NCI-H1092 (cell line): ENCODE measurements around the gene IGFBP6.
"Not testable (repeated sequence)": the region's sequence is repeated elsewhere in the genome, so short reads cannot be mapped to it uniquely, and the experiment has no call there.

ENCODE experiments used
- DNase-seq: peaks from one replicate; lab custom pipeline; 2025; lab: John Stamatoyannopoulos, UW

Gene IGFBP6

GRCh38 chr12:53096759-53097158 lies 708 bp upstream of the IGFBP6 start:
- no peak for DNase-seq

- DNase-seq, result no peak
Observed at GRCh38 chr12:53097207-53097563, 282 bp upstream of the IGFBP6 start.

GRCh38 chr12:53098354-53098981 lies 1.0 kb downstream of the IGFBP6 start:
- no peak for DNase-seq

GRCh38 chr12:53099071-53099882 lies 1.8 kb downstream of the IGFBP6 start:
- peak; percentile 27 for DNase-seq

- no peak for DNase-seq
Observed at GRCh38 chr12:53100466-53101151, 3.1 kb downstream of the IGFBP6 start.

GRCh38 chr12:53101266-53101665 lies 3.8 kb downstream of the IGFBP6 start:
- DNase-seq, result no peak

- no peak for DNase-seq
Observed at GRCh38 chr12:53101931-53102781, 4.7 kb downstream of the IGFBP6 start.

- DNase-seq, result no peak
Observed at GRCh38 chr12:53102883-53103807, 5.7 kb downstream of the IGFBP6 start, which contains the start of gene SOAT2. Gene SOAT2 (plus strand): TSS chr12:53103486. CDS start chr12:53103578, 92 bp downstream.

GRCh38 chr12:53103860-53104305 lies 6.4 kb downstream of the IGFBP6 start:
- DNase-seq, result no peak

GRCh38 chr12:53105256-53105655 lies 7.8 kb downstream of the IGFBP6 start:
- no peak for DNase-seq

- no peak for DNase-seq
Observed at GRCh38 chr12:53105712-53106439, 8.4 kb downstream of the IGFBP6 start.

- DNase-seq, result no peak
Observed at GRCh38 chr12:53107122-53107521, 9.7 kb downstream of the IGFBP6 start.

GRCh38 chr12:53112431-53112830 lies 15.0 kb downstream of the IGFBP6 start:
- DNase-seq, result not testable (repeated sequence)

- DNase-seq, result no peak
Observed at GRCh38 chr12:53113136-53113705, 15.8 kb downstream of the IGFBP6 start.

GRCh38 chr12:53113951-53114350 lies 16.5 kb downstream of the IGFBP6 start:
- no peak for DNase-seq

- DNase-seq, result no peak
Observed at GRCh38 chr12:53115112-53115890, 17.8 kb downstream of the IGFBP6 start.

- DNase-seq, result no peak
Observed at GRCh38 chr12:53115891-53116648, 18.6 kb downstream of the IGFBP6 start.

- no peak for DNase-seq
Observed at GRCh38 chr12:53118751-53119300, 21.4 kb downstream of the IGFBP6 start.
